Measurements from ENCODE around the gene SP100. TPM values are rescaled to one million over a fixed set of nuclear protein-coding genes. Genes with fewer than 3 reads are reported as not detected.

SP100 gene
- total RNA-seq, 1 donor from 2014 or later = 92.6 TPM

- no peak for DNase-seq (ENCODE audit: low read depth)
Observed at GRCh38 chr2:230540332-230540731, 124.3 kb downstream of the SP100 start.

DNA sequence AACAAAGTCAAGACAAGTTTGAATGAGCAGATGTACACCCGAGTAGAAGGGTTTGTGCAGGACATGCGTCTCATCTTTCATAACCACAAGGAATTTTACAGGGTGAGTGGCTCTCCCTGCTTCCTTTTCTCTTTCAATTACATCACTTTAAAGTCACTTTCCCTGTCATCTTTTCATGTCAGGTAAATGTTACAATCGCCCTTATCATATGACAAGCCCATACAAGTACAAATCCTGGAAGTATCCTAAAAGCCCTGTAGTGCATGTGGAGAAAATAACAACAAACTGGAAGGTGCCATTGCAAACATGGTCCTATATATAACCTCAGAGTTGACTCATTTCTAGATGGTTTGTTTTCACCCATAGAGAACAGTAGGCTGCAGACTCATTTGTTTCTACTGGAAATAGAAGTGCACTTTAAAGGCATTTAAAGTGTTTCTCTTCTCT, 126.0 kb downstream of the SP100 start:
- DNase-seq (ENCODE audit: low read depth) = peak; percentile 59

- DNase-seq (ENCODE audit: low read depth) = no peak
Observed at GRCh38 chr2:230542751-230543150, 126.8 kb downstream of the SP100 start.

GRCh38 chr2:230552181-230552580, 136.2 kb downstream of the SP100 start:
- no peak for DNase-seq (ENCODE audit: low read depth)

- no peak for DNase-seq (ENCODE audit: low read depth)
Observed at GRCh38 chr2:230557065-230557464, 141.1 kb downstream of the SP100 start.

DNA sequence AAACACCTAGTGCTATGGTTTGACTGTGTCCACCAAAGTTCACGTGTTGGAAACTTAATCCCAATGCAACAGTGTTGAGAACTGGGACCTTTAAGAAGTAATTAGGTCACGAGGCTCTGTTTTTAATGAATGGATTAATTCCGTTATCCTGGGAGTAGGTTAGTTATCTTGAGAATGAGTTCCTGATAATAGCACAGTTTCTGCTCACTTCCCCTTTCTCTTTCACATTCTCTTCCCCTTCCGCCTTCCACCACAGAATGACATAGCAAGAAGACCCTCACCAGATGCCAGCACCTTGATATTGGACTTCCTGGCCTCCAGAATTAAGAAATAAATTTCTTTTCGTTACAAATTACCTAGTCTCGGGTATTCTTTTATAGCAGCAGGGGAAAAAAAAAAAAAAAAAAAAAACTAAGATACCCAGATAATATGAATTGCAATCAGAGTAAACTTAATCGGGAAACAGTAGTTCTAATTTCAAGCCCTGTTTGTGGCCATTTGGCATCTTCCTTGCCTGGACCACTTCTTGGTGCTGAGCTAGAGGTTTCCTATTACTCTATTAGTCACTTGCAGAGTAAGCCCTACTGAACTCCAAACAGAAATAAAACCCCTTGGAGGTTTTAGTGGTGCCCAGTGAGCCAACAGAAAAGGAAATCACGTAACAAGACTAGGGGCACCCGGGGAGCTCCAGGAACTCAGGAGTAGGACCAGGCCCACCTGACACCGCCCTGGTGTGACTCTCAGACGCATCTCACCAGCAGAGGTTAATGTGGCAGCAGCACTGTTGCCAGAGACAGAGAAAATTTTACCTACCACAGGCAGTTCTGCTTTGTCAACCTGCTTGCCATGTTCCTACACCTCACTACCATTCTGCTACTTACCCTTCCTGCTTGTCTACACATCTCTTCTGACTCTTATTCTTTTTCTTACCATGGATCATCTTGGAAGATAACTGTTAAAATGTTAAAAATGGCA, 149.1 kb downstream of the SP100 start:
- peak; percentile 33 for DNase-seq (ENCODE audit: low read depth)

GRCh38 chr2:230569298-230569697, 153.3 kb downstream of the SP100 start:
- DNase-seq (ENCODE audit: low read depth) = no peak

DNA sequence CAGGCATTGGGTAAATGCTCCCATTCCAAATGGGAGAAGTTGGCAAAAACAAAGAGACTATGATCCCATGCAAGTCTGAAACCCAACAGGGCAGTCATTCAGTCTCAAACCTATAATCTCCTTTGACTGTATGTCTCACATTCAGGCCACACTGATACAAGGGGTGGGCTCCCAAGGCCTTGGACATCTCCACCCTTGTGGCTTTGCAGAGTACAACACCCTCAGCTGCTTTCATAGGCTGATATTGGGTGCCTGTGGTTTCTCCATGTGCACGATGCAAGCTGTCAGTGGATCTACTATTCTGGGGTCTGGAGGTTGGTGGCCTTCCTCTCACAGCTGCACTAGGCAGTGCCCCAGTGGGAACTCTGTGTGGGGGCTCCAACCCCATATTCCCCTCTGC, 155.0 kb downstream of the SP100 start:
- DNase-seq (ENCODE audit: low read depth) = no peak

DNA sequence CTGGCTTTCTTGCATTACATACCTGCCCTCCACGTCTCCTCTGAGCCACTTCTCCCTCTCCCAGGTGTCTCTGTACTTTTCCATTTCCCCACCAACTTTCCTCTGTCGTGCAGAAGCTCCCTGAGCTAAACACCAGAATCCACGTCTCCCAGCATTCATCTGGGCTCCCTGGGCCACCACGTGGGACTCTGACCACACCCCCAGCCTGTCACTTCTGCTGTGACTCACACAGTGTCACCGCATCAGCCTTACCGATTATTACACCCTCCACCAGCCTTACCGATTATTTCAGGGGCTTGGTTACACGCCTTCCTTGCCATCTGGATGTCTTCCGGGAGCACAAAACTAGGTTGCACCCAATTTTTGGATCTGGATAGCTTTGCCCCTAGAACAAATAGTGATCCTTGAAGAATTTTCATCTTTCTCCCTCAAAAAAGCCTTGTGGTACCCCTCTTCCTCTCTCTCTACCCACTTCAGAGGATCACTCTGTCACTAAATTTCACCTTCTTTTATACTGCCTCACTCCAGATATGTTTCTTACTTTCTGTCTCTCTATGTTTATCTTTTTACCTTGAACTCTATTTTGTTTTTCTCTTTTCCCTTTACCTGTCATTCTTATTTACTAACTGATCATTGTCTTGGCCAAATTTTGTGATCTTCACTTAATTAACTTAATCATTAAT, 159.8 kb downstream of the SP100 start:
- no peak for DNase-seq (ENCODE audit: low read depth)

- DNase-seq (ENCODE audit: low read depth) = no peak
Observed at GRCh38 chr2:230577114-230577513, 161.1 kb downstream of the SP100 start.

DNA sequence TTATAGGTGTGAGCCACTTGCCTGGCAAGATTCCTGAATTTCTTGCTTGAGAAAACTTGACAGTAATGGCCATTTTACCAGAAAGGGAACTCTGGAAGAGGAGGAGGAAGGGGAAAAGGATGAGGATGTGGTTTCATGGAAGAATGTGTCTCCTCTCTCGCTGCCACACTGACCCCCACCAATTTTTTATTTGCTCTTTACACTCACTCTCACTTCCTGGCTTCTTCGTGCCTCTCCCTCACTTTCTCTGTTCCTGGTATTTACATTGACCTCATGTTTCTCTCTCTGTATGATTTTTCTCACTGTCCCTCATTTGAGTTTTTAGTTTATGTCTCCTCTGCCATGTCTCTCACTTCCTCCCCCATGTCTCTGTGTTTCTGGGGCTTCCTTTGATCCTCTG, 162.1 kb downstream of the SP100 start:
- DNase-seq (ENCODE audit: low read depth) = no peak

GRCh38 chr2:230582851-230583283, 166.9 kb downstream of the SP100 start:
- DNase-seq (ENCODE audit: low read depth) = peak; percentile 15

DNA sequence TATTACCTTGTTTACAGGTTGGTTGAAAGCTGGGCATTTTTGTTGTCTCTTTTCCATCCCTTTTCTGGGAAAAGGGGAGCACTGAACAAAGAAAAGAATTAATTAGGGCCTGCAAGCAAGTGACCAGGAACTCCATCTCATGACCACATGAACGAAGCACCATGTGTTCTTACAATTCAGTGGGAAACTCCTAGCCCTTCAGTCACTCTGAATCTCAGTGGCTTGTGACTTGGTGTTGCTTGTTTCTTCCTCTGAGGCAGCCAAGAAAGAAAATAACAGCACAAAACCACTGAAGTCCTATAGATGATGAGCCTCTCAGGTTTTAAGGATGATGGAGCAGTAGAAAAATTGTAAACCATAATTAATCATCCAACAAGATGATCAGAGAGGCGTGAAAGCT, 167.6 kb downstream of the SP100 start:
- DNase-seq (ENCODE audit: low read depth) = no peak

DNA sequence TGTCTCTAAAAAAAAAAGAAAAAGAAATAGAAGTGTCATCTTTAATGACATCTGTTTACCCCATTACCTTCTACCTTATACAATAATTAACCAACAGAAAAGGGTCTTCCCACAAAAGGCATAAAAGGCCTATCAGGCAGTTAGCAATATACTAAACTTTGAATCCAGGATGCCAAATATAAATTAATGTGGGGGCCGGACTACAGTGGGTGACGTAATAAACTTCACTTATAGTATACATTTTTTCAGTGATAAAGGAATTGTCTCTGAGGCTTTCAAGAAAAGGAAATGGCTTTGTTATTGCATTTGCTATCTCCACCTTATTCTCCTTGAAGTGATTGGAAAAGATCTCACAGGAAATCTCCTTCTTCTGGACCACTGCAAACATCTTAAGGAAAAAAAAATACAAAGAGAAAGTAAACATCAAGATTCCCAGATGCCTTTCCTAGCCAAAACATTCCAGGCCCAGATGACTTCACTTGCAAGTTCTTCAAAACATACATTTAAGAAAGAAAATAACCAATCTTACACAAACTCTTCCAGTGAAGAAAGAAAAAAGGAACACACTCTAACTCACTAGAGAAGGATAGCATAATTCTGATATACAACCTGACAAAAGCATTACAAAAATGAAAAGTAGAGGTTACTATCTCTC, 170.5 kb downstream of the SP100 start:
- DNase-seq (ENCODE audit: low read depth) = no peak

GRCh38 chr2:230589025-230589424, 173.0 kb downstream of the SP100 start:
- DNase-seq (ENCODE audit: low read depth) = no peak

- DNase-seq (ENCODE audit: low read depth) = no peak
Observed at GRCh38 chr2:230589497-230590015, 173.6 kb downstream of the SP100 start.

GRCh38 chr2:230590333-230590732, 174.3 kb downstream of the SP100 start:
- no peak for DNase-seq (ENCODE audit: low read depth)

GRCh38 chr2:230591850-230592249, 175.8 kb downstream of the SP100 start:
- DNase-seq (ENCODE audit: low read depth) = no peak

GRCh38 chr2:230592775-230593174, 176.8 kb downstream of the SP100 start:
- no peak for DNase-seq (ENCODE audit: low read depth)
